Endothelial cell of umbilical vein (primary cell): ENCODE results near the gene SLC37A1. TPM values are rescaled to one million over a fixed set of nuclear protein-coding genes. Genes with fewer than 3 reads are reported as not detected.

Source experiments
- BruUV-seq: library from RNA; stranded (reverse); fragments of 400-500 nt; replicated peaks from 2 replicates; lab custom pipeline; 2021; lab: Mats Ljungman, UMichigan
- CTCF ChIA-PET: fragments of 300-600, 350-600 bp; sonication (Branson Sonifier 250); formaldehyde crosslinking; loops from one replicate; lab custom pipeline; 2021; ENCODE audit warnings: antibody characterized with exemption, inconsistent platforms; lab: Charles Lee
- POLR2A ChIA-PET: fragments of 300-600, 350-600 bp; sonication (Branson Sonifier 250); formaldehyde crosslinking; loops from one replicate; lab custom pipeline; 2021; ENCODE audit warnings: antibody characterized with exemption, inconsistent platforms; lab: Charles Lee
- DNase-seq: peaks from one replicate; pipeline ENCODE4 v3.0.0-alpha.2; 2011; ENCODE audit warnings: low read depth, low spot score
- FAIRE-seq: peaks from 2 replicates; lab custom pipeline; 2011; peaks lifted over from hg19 to GRCh38; lab: Jason Lieb, UNC
- H2AFZ ChIP-seq: 2 replicates; pipeline ENCODE4 v1.6.0; 2012; ENCODE audit warnings: low read depth, low read length, control low read depth, inconsistent platforms
- H3K27ac ChIP-seq: 2 replicates; pipeline ENCODE4 v1.5.1; 2011; ENCODE audit warnings: low read depth, mild to moderate bottlenecking, control low read depth, low read length, moderate library complexity; ENCODE audit not compliant: insufficient read depth
- H3K27me3 ChIP-seq, 2 experiments: 2 replicates each; pipeline versions ENCODE4 v1.6.0 to v1.6.1; 2011; ENCODE audit warnings: low read length in 2 of 2, mixed read lengths in 1 of 2; ENCODE audit not compliant: control insufficient read depth in 2 of 2, insufficient read depth in 2 of 2
- H3K36me3 ChIP-seq, 2 experiments: 2 replicates in 1 of 2; 3 replicates in 1 of 2; pipeline ENCODE4 v1.5.1; 2011; ENCODE audit warnings: low read length in 2 of 2, mild to moderate bottlenecking in 1 of 2, moderate library complexity in 1 of 2; ENCODE audit not compliant: control insufficient read depth in 2 of 2, insufficient read depth in 2 of 2; ENCODE audit errors: extremely low read depth in 1 of 2
- H3K4me1 ChIP-seq: 3 replicates; pipeline ENCODE4 v1.5.1; 2011; ENCODE audit warnings: mild to moderate bottlenecking, low read length; ENCODE audit not compliant: control insufficient read depth, insufficient read depth; ENCODE audit errors: extremely low read depth
- H3K4me2 ChIP-seq: 2 replicates; pipeline ENCODE4 v1.6.1; 2011; ENCODE audit warnings: low read length, control low read depth, mixed read lengths; ENCODE audit not compliant: insufficient read depth
- H3K4me3 ChIP-seq, 3 experiments: fragments of 200-600 bp in 1 of 3; sonication (generic), shearing (Covaris generic) in 1 of 3; replicated peaks in 1 of 3; 2 replicates each; pipeline ENCODE4 v1.5.1; 2011 to 2016; ENCODE audit warnings: control low read depth in 3 of 3, low read length in 3 of 3, mild to moderate bottlenecking in 2 of 3, inconsistent platforms in 1 of 3, low read depth in 1 of 3, moderate library complexity in 1 of 3; ENCODE audit not compliant: insufficient read depth in 1 of 3
- H3K79me2 ChIP-seq: 2 replicates; pipeline ENCODE4 v1.6.0; 2012; ENCODE audit warnings: low read length, inconsistent platforms; ENCODE audit not compliant: control insufficient read depth, insufficient read depth
- H3K9ac ChIP-seq: replicated peaks from 2 replicates; pipeline ENCODE3; 2011; ENCODE audit warnings: low read length, control low read depth; ENCODE audit not compliant: insufficient read depth; ENCODE audit errors: extremely low read depth
- H3K9me1 ChIP-seq: replicated peaks from 3 replicates; pipeline ENCODE4 v1.6.0; 2011; ENCODE audit warnings: mild to moderate bottlenecking, low read length; ENCODE audit not compliant: control insufficient read depth, insufficient read depth; ENCODE audit errors: extremely low read depth
- H3K9me3 ChIP-seq: replicated peaks from 2 replicates; pipeline ENCODE4 v1.5.1; 2012; ENCODE audit warnings: low read length, inconsistent platforms; ENCODE audit not compliant: control insufficient read depth, insufficient read depth
- H4K20me1 ChIP-seq: replicated peaks from 2 replicates; pipeline ENCODE3; 2011; ENCODE audit warnings: mild to moderate bottlenecking, low read length; ENCODE audit not compliant: control insufficient read depth, insufficient read depth; ENCODE audit errors: extremely low read depth
- CTCF ChIP-seq, 2 donors: IDR thresholded peaks; 1 replicate in 1 of 2; 2 replicates in 1 of 2; pipeline ENCODE4 v1.5.1; 2011; ENCODE audit warnings: low read length in 2 of 2, mild to moderate bottlenecking in 2 of 2, moderate library complexity in 2 of 2, control low read depth in 1 of 2, inconsistent platforms in 1 of 2, low read depth in 1 of 2; ENCODE audit not compliant: insufficient read depth in 1 of 2; ENCODE audit errors: extremely low read depth in 1 of 2
- EZH2 ChIP-seq: IDR thresholded peaks from 2 replicates; pipeline ENCODE4 v1.6.1; 2012; ENCODE audit warnings: borderline replicate concordance, low read depth, mild to moderate bottlenecking, moderate library complexity, low read length, inconsistent platforms; ENCODE audit not compliant: severe bottlenecking
- FOS ChIP-seq: IDR thresholded peaks from 2 replicates; pipeline ENCODE4 v1.6.1; 2011; ENCODE audit warnings: mild to moderate bottlenecking, low read length, moderate library complexity, borderline replicate concordance; ENCODE audit not compliant: insufficient read depth
- GATA2 ChIP-seq: IDR thresholded peaks from 2 replicates; pipeline ENCODE4 v1.7.0; 2011; ENCODE audit warnings: low read depth, mild to moderate bottlenecking, moderate library complexity, mixed read lengths, low read length; ENCODE audit not compliant: insufficient read length, insufficient read depth
- JUN ChIP-seq: IDR thresholded peaks from 2 replicates; pipeline ENCODE4 v1.6.1; 2011; ENCODE audit warnings: borderline replicate concordance, low read depth; ENCODE audit not compliant: insufficient read length, insufficient read depth
- MAX ChIP-seq: IDR thresholded peaks from 2 replicates; pipeline ENCODE4 v1.6.1; 2011; ENCODE audit not compliant: insufficient read depth, insufficient read length
- MYC ChIP-seq: IDR thresholded peaks from one replicate; pipeline ENCODE4 v1.6.1; 2011; ENCODE audit warnings: mild to moderate bottlenecking, low read depth, low read length
- POLR2A ChIP-seq: IDR thresholded peaks from 2 replicates; pipeline ENCODE4 v1.6.1; 2012; ENCODE audit warnings: low read depth, mild to moderate bottlenecking, control low read depth, low read length
- POLR2AphosphoS5 ChIP-seq: IDR thresholded peaks from 2 replicates; pipeline ENCODE4 v1.6.1; 2012; ENCODE audit warnings: low read depth, mild to moderate bottlenecking, control low read depth, low read length, moderate library complexity; ENCODE audit not compliant: insufficient read depth
- dilution Hi-C: fragments of 300-500 bp; cut with MboI; formaldehyde crosslinking; loops from one replicate; pipeline ENCODE4 v1.15.0; 2019; ENCODE audit warnings: low sequenced_read_pairs; ENCODE audit not compliant: extremely low pct_ligation_motif_present
- intact Hi-C: fragments of 100-400 bp; cut with micrococcal nuclease; formaldehyde crosslinking; loops from one replicate; pipeline ENCODE4 v1.10.0; 2022
- polyA plus RNA-seq, 4 experiments: library from polyadenylated mRNA; depleted of rRNA in 3 of 4; stranded (reverse) in 3 of 4; unstranded in 1 of 4; fragments of >200 nt; gene quantifications; 2 replicates each; pipeline versions ENCODE4 v1.2.1 to v1.2.3, GENCODE V29; 2011 to 2012; ENCODE audit warnings: missing spikeins in 1 of 4
- total RNA-seq: library from RNA; stranded (reverse); gene quantifications from 2 replicates; pipeline ENCODE4 v1.2.3, GENCODE V29; 2021

SLC37A1 gene
- total and polyA plus RNA-seq, 2 donors (not counting 3 experiments of a cell fraction or from before 2014, with no cell fraction given): 4.7 to 7.6 TPM

GRCh38 chr21:42601656-42602055 lies 88.0 kb downstream of the SLC37A1 start:
- dilution Hi-C loops (no loop called here), intact Hi-C loops (no loop called here)
- no TSS peak for BruUV-seq
- ChIA-PET POLR2A (no interaction called here), CTCF (interaction anchor here (1.6 kb wide), 1 partner anchor 216 kb away, joined by 4 read pairs; no protein-coding TSS in a partner anchor)
- FAIRE-seq: no peak
- no peaks in the 10 kb centered on the region for H3K36me3 ChIP-seq
- no peaks in the 10 kb centered on the region for H3K79me2 ChIP-seq
- H3K4me2 ChIP-seq: no peak overlapping the region
- H4K20me1 ChIP-seq: no peaks in the 10 kb centered on the region
- peaks cover 0 to 3% of the 10 kb centered on the region in 2 experiments for H3K27me3 ChIP-seq
- H3K9me1 ChIP-seq: no peaks in the 10 kb centered on the region
- H2AFZ ChIP-seq: no peak overlapping the region
- no peak for TF ChIP-seq JUN
- H3K27ac ChIP-seq: no peak overlapping the region
- no peak overlapping the region for H3K4me3 ChIP-seq
- H3K9ac ChIP-seq: no peak overlapping the region
- no peaks in the 10 kb centered on the region for H3K4me1 ChIP-seq
- DNase-seq: no peak
- H3K9me3 ChIP-seq: no peaks in the 10 kb centered on the region

- no peaks in the 10 kb centered on the region for H3K9me3 ChIP-seq
- no peaks in the 10 kb centered on the region for H3K27me3 ChIP-seq
- TF ChIP-seq CTCF (IDR thresholded peaks at IDR 0.05; ENCODE audit: extremely low read depth in 1 of 2, insufficient read depth in 1 of 2, low read depth in 1 of 2, low read length in 2 of 2): no peak
- no peak for TF ChIP-seq EZH2
- no peak for TF ChIP-seq FOS
- no peak for TF ChIP-seq GATA2
- no peak for TF ChIP-seq POLR2AphosphoS5
- no peak for TF ChIP-seq MAX
- no peak for TF ChIP-seq POLR2A
- TF ChIP-seq MYC: no peak
- TF ChIP-seq JUN: no peak
- no peaks in the 10 kb centered on the region for H3K36me3 ChIP-seq
- dilution Hi-C loops: no loop called here
- POLR2A ChIA-PET: no interaction called here
- no peak overlapping the region for H3K4me2 ChIP-seq
- H3K9me1 ChIP-seq: no peaks in the 10 kb centered on the region
- intact Hi-C loops: no loop called here
- H3K79me2 ChIP-seq: no peaks in the 10 kb centered on the region
- H3K4me1 ChIP-seq: no peaks in the 10 kb centered on the region
- H3K9ac ChIP-seq: no peak overlapping the region
- no TSS peak for BruUV-seq
- no peak overlapping the region for H3K4me3 ChIP-seq
- H4K20me1 ChIP-seq: no peaks in the 10 kb centered on the region
- DNase-seq (no peak), FAIRE-seq (no peak)
- CTCF ChIA-PET: interaction anchor here (1.3 to 1.4 kb wide), 2 partner anchors 13 to 14 kb away, joined by 3 read pairs; no protein-coding TSS in a partner anchor
- H3K27ac ChIP-seq: no peak overlapping the region
- H2AFZ ChIP-seq: no peak overlapping the region
Observed at GRCh38 chr21:42607102-42607501, 93.5 kb downstream of the SLC37A1 start.
